KMS-11 (cell line): Measurements from ENCODE around the gene CARHSP1.

ENCODE experiments used
- H2AFZ ChIP-seq: fragments of 200-600 bp; sonication (generic); 2 replicates; pipeline ENCODE4 v1.6.1; 2016; ENCODE audit warnings: antibody characterized with exemption, mixed run types, low read depth
- H3K27ac ChIP-seq: fragments of 200-600 bp; sonication (generic); 2 replicates; pipeline ENCODE4 v1.6.1; 2016; ENCODE audit warnings: mild to moderate bottlenecking, mixed run types
- H3K27me3 ChIP-seq: fragments of 200-600 bp; sonication (generic); 2 replicates; pipeline ENCODE4 v1.6.1; 2017; ENCODE audit warnings: mild to moderate bottlenecking, low read depth, mixed run types, moderate library complexity; ENCODE audit not compliant: insufficient read depth
- H3K36me3 ChIP-seq: fragments of 200-600 bp; sonication (generic); 2 replicates; pipeline ENCODE4 v1.6.1; 2017; ENCODE audit warnings: mild to moderate bottlenecking, mixed run types; ENCODE audit not compliant: insufficient read depth
- H3K4me1 ChIP-seq: fragments of 200-600 bp; sonication (generic); 2 replicates; pipeline ENCODE4 v1.6.1; 2016; ENCODE audit warnings: mild to moderate bottlenecking, low read depth, mixed run types; ENCODE audit not compliant: poor library complexity, severe bottlenecking
- H3K4me2 ChIP-seq: fragments of 200-600 bp; sonication (generic); 2 replicates; pipeline ENCODE4 v1.7.0; 2016; ENCODE audit warnings: mild to moderate bottlenecking, mixed run types
- H3K4me3 ChIP-seq: fragments of 200-600 bp; sonication (generic); IDR thresholded peaks from 2 replicates; pipeline ENCODE4 v1.6.1; 2017; ENCODE audit warnings: low read depth, low read length, mixed read lengths; ENCODE audit not compliant: insufficient read depth
- H3K79me2 ChIP-seq: fragments of 200-600 bp; sonication (generic); 2 replicates; pipeline ENCODE4 v1.6.1; 2016; ENCODE audit warnings: low read depth, mixed run types; ENCODE audit not compliant: insufficient read depth
- H3K9ac ChIP-seq: fragments of 200-600 bp; sonication (generic); 2 replicates; pipeline ENCODE4 v1.6.1; 2016; ENCODE audit warnings: mild to moderate bottlenecking, mixed run types
- H4K20me1 ChIP-seq: fragments of 200-600 bp; sonication (generic); 2 replicates; pipeline ENCODE4 v1.6.1; 2016; ENCODE audit warnings: mild to moderate bottlenecking, mixed run types; ENCODE audit not compliant: insufficient read depth
- CTCF ChIP-seq: fragments of 200-600 bp; sonication (generic); conservative IDR thresholded peaks from 2 replicates; pipeline ENCODE4 v1.6.1; 2017; ENCODE audit warnings: low read depth, mild to moderate bottlenecking, antibody characterized with exemption, low read length, moderate library complexity, mixed read lengths

Gene CARHSP1

GRCh38 chr16:8867216-8867931, 1.4 kb downstream of the CARHSP1 start:
- Histone ChIP-seq H3K27me3 (no peaks in the 10 kb centered on the region), H3K4me2 (peak overlapping the region; percentile 93), H3K36me3 (no peaks in the 10 kb centered on the region), H3K4me3 (no peak overlapping the region), H3K4me1 (peaks cover 27% of the 10 kb centered on the region), H2AFZ (peak overlapping the region; percentile 69), H4K20me1 (peaks cover 6% of the 10 kb centered on the region; the same call in 1 of the 2 replicates), H3K27ac (peak overlapping the region; percentile 77), H3K79me2 (peaks cover 57% of the 10 kb centered on the region), H3K9ac (peak overlapping the region; percentile 75)
- no peak for TF ChIP-seq CTCF

DNA sequence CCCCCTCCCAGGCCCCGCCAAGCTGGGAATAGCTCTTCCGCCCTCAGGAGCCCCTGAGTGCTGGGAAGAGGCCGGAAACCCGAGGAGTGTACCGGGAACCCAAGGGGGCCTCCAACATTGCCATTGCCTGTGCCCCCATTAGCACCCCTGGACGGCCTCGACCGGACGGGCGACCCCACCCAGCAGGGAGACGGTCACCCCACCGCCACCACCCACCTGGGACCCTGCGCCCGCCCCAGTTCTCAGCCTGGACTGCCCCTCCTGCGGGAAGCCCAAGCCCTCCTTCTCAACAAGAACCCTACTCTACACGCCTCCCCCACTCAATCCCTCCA, 2.0 kb downstream of the CARHSP1 start:
- Histone ChIP-seq H4K20me1 (peaks cover 6% of the 10 kb centered on the region; the same call in 1 of the 2 replicates), H3K27me3 (no peaks in the 10 kb centered on the region), H2AFZ (no peak overlapping the region), H3K9ac (peak overlapping the region; percentile 75; the same call in 1 of the 2 replicates), H3K79me2 (peaks cover 63% of the 10 kb centered on the region), H3K36me3 (no peaks in the 10 kb centered on the region), H3K4me3 (no peak overlapping the region), H3K4me1 (peaks cover 27% of the 10 kb centered on the region), H3K4me2 (peak overlapping the region; percentile 93), H3K27ac (no peak overlapping the region)
- TF ChIP-seq CTCF: no peak

DNA sequence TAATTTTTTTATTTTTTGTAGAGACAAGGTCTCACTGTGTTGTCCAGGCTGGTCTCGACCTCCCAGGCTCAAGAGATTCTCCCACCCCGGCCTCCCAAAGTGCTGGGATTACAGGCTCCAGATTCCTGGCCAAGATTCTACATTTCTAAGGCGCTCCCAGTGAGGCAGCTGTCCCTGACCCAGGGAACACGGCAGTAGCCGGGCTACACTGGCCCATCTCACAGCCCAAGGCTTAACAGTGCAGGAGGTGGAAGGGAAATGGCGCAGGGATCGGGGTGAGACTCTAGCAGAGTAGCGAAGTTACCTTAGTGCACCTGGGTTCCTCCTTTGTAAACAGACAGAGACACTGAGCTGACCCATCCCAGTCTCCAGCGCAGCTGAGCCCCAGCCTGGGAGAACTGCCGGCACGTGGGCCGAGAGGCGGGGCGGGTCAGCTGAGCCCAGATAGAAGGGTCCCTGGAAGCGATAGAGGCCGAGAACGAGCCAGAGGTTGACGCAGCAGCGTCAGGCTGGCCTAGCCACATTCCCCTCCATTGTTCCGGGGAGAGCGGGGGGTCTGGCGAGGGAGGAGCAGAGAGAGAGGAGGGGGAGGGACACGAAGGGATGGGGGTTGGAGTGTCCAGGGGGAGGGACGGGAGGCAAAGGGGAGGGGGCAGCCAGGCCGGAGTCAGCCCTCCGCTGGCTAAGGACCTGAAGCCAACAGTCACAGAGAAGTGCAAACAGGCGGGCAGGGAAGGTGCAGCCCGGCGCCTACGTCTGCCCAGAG, 2.5 kb downstream of the CARHSP1 start:
- H3K27me3 ChIP-seq: no peaks in the 10 kb centered on the region
- H3K4me2 ChIP-seq: peak overlapping the region; percentile 93
- H4K20me1 ChIP-seq: peaks cover 6% of the 10 kb centered on the region; the same call in 1 of the 2 replicates
- H3K9ac ChIP-seq: no peak overlapping the region
- TF ChIP-seq CTCF: no peak
- peaks cover 27% of the 10 kb centered on the region for H3K4me1 ChIP-seq
- H3K27ac ChIP-seq: no peak overlapping the region
- H3K36me3 ChIP-seq: no peaks in the 10 kb centered on the region
- no peak overlapping the region for H2AFZ ChIP-seq
- H3K79me2 ChIP-seq: peaks cover 67% of the 10 kb centered on the region
- no peak overlapping the region for H3K4me3 ChIP-seq

GRCh38 chr16:8865145-8865882, 3.5 kb downstream of the CARHSP1 start:
- H3K27me3 ChIP-seq: no peaks in the 10 kb centered on the region
- H3K36me3 ChIP-seq: no peaks in the 10 kb centered on the region
- no peak overlapping the region for H3K27ac ChIP-seq
- H3K4me3 ChIP-seq: no peak overlapping the region
- H3K4me2 ChIP-seq: no peak overlapping the region
- TF ChIP-seq CTCF: no peak
- H3K9ac ChIP-seq: no peak overlapping the region
- peaks cover 76% of the 10 kb centered on the region for H3K79me2 ChIP-seq
- H2AFZ ChIP-seq: no peak overlapping the region
- peaks cover 6% of the 10 kb centered on the region; the same call in 1 of the 2 replicates for H4K20me1 ChIP-seq
- H3K4me1 ChIP-seq: peaks cover 27% of the 10 kb centered on the region
